H9 (cell line): Measurements from ENCODE around the gene DAB1. TPM values are rescaled to one million over a fixed set of nuclear protein-coding genes. Genes with fewer than 3 reads are reported as not detected.

Experiments used
- DNase-seq: peaks from one replicate; pipeline ENCODE4 v3.0.0-alpha.2; 2017
- H2AFZ ChIP-seq: one replicate; pipeline ENCODE4 v1.6.1; 2013; ENCODE audit warnings: mild to moderate bottlenecking, low read length, control low read depth, moderate library complexity
- H2AK5ac ChIP-seq: 2 replicates; pipeline ENCODE4 v1.6.1; 2013; ENCODE audit warnings: low read length, control low read depth, mixed read lengths; ENCODE audit not compliant: insufficient read length
- H2BK120ac ChIP-seq: one replicate; pipeline ENCODE4 v1.6.1; 2013; ENCODE audit warnings: low read depth, mild to moderate bottlenecking, low read length, control low read depth, inconsistent platforms; ENCODE audit not compliant: poor library complexity, severe bottlenecking
- H2BK12ac ChIP-seq: 2 replicates; pipeline ENCODE4 v1.6.1; 2013; ENCODE audit warnings: low read length, control low read depth, mixed read lengths, low read depth; ENCODE audit not compliant: insufficient read length
- H2BK15ac ChIP-seq: 2 replicates; pipeline ENCODE4 v1.6.1; 2013; ENCODE audit warnings: low read depth, low read length, control low read depth
- H2BK20ac ChIP-seq: one replicate; pipeline ENCODE4 v1.6.1; 2013; ENCODE audit warnings: low read depth, mild to moderate bottlenecking, low read length, control low read depth, inconsistent platforms; ENCODE audit not compliant: poor library complexity, severe bottlenecking
- H2BK5ac ChIP-seq: 2 replicates; pipeline ENCODE4 v1.6.1; 2013; ENCODE audit warnings: low read length, control low read depth, mixed read lengths; ENCODE audit not compliant: insufficient read length
- H3K14ac ChIP-seq: 2 replicates; pipeline ENCODE4 v1.6.1; 2013; ENCODE audit warnings: low read length, control low read depth; ENCODE audit not compliant: insufficient read depth
- H3K18ac ChIP-seq: 2 replicates; pipeline ENCODE4 v1.6.1; 2013; ENCODE audit warnings: low read depth, mild to moderate bottlenecking, mixed read lengths, low read length, control low read depth; ENCODE audit not compliant: insufficient read length
- H3K23ac ChIP-seq: 2 replicates; pipeline ENCODE4 v1.6.1; 2013; ENCODE audit warnings: low read length, control low read depth, mixed read lengths, low read depth; ENCODE audit not compliant: insufficient read length
- H3K23me2 ChIP-seq: 2 replicates; pipeline ENCODE4 v1.6.1; 2013; ENCODE audit warnings: low read depth, mild to moderate bottlenecking, mixed read lengths, low read length, control low read depth; ENCODE audit not compliant: insufficient read length, poor library complexity, severe bottlenecking
- H3K27ac ChIP-seq: 2 replicates; pipeline ENCODE4 v1.5.1; 2013; ENCODE audit warnings: low read length, control low read depth, mixed read lengths, low read depth; ENCODE audit not compliant: insufficient read length
- H3K27me3 ChIP-seq: 2 replicates; pipeline ENCODE4 v1.6.1; 2013; ENCODE audit warnings: low read length, control low read depth, inconsistent platforms; ENCODE audit not compliant: insufficient read depth
- H3K4ac ChIP-seq: 2 replicates; pipeline ENCODE4 v1.6.1; 2013; ENCODE audit warnings: low read depth, mild to moderate bottlenecking, control low read depth, inconsistent platforms, low read length, moderate library complexity
- H3K4me1 ChIP-seq: 2 replicates; pipeline ENCODE4 v1.6.1; 2013; ENCODE audit warnings: low read length, control low read depth, inconsistent platforms; ENCODE audit not compliant: insufficient read depth
- H3K4me2 ChIP-seq: 2 replicates; pipeline ENCODE4 v1.6.1; 2013; ENCODE audit warnings: low read length, control low read depth, mixed read lengths; ENCODE audit not compliant: insufficient read length, insufficient read depth
- H3K56ac ChIP-seq: 2 replicates; pipeline ENCODE4 v1.6.1; 2013; ENCODE audit warnings: low read depth, mild to moderate bottlenecking, mixed read lengths, low read length, control low read depth; ENCODE audit not compliant: insufficient read length
- H3K79me1 ChIP-seq: 2 replicates; pipeline ENCODE4 v1.6.1; 2013; ENCODE audit warnings: low read depth, mild to moderate bottlenecking, moderate library complexity, low read length, control low read depth, inconsistent platforms; ENCODE audit not compliant: insufficient read depth, poor library complexity, severe bottlenecking
- H3K79me2 ChIP-seq: 2 replicates; pipeline ENCODE4 v1.6.1; 2013; ENCODE audit warnings: low read length, control low read depth, inconsistent platforms; ENCODE audit not compliant: insufficient read depth
- H3K9ac ChIP-seq: 2 replicates; pipeline ENCODE4 v1.6.1; 2013; ENCODE audit warnings: low read length, control low read depth, mixed read lengths; ENCODE audit not compliant: insufficient read length; ENCODE audit errors: extremely low read depth
- H3K9me3 ChIP-seq: one replicate; pipeline ENCODE4 v1.6.1; 2013; ENCODE audit warnings: low read depth, low read length, inconsistent platforms; ENCODE audit not compliant: control insufficient read depth
- H3T11ph ChIP-seq: one replicate; pipeline ENCODE4 v1.6.1; 2013; ENCODE audit warnings: mild to moderate bottlenecking, low read length, control low read depth, inconsistent platforms
- H4K20me1 ChIP-seq: one replicate; pipeline ENCODE4 v1.6.1; 2013; ENCODE audit not compliant: control insufficient read depth, insufficient read length, insufficient read depth
- H4K5ac ChIP-seq: 2 replicates; pipeline ENCODE4 v1.6.1; 2013; ENCODE audit warnings: low read depth, mild to moderate bottlenecking, mixed read lengths, low read length, control low read depth; ENCODE audit not compliant: insufficient read length
- H4K8ac ChIP-seq: replicated peaks from 2 replicates; pipeline ENCODE4 v1.6.1; 2013; ENCODE audit warnings: low read length, control low read depth, mixed read lengths, low read depth; ENCODE audit not compliant: insufficient read length
- H4K91ac ChIP-seq: 2 replicates; pipeline ENCODE4 v1.6.1; 2013; ENCODE audit warnings: low read depth, mild to moderate bottlenecking, moderate library complexity, mixed read lengths, low read length, control low read depth; ENCODE audit not compliant: insufficient read length
- H3K27ac Mint-ChIP-seq, 3 experiments: 2 replicates in 2 of 3; 3 replicates in 1 of 3; pipeline ENCODE4 v1.8.0; 2020 to 2021; ENCODE audit warnings: mixed read lengths in 3 of 3, mild to moderate bottlenecking in 1 of 3, moderate library complexity in 1 of 3
- H3K27me3 Mint-ChIP-seq: 2 replicates; pipeline ENCODE4 v1.8.0; 2021; ENCODE audit warnings: low read depth, mild to moderate bottlenecking, moderate library complexity, mixed read lengths
- H3K36me3 Mint-ChIP-seq, 3 experiments: 2 replicates in 2 of 3; 3 replicates in 1 of 3; pipeline ENCODE4 v1.8.0; 2020 to 2021; ENCODE audit warnings: low read depth in 3 of 3, mixed read lengths in 3 of 3; ENCODE audit not compliant: insufficient read depth in 1 of 3
- H3K4me1 Mint-ChIP-seq, 2 experiments: 2 replicates each; pipeline ENCODE4 v1.8.0; 2020; ENCODE audit warnings: mixed read lengths in 2 of 2
- H3K4me3 Mint-ChIP-seq, 2 experiments: 2 replicates in 1 of 2; 3 replicates in 1 of 2; pipeline ENCODE4 v1.8.0; 2020 to 2021; ENCODE audit warnings: mild to moderate bottlenecking in 2 of 2, mixed read lengths in 2 of 2, moderate library complexity in 1 of 2
- H3K9me3 Mint-ChIP-seq, 2 experiments: 2 replicates in 1 of 2; 3 replicates in 1 of 2; pipeline ENCODE4 v1.8.0; 2020; ENCODE audit warnings: mild to moderate bottlenecking in 2 of 2, mixed read lengths in 2 of 2, moderate library complexity in 1 of 2
- CTCF ChIP-seq: fragments of 200-600 bp; sonication (generic); conservative IDR thresholded peaks from 3 replicates; pipeline ENCODE4 v1.8.0; 2021; ENCODE audit warnings: antibody characterized with exemption, mild to moderate bottlenecking
- WGBS: extraction: QIAGEN DNeasy Blood & Tissue Kit; methylation state at CpG from one replicate; pipeline ENCODE4 v1.1.7; 2013; ENCODE audit warnings: missing lambda C conversion rate, low lambda C conversion rate, mixed read lengths; ENCODE audit not compliant: insufficient read length; ENCODE audit errors: extremely low coverage; 5-methylcytosine and 5-hydroxymethylcytosine counted together
- total RNA-seq: library from RNA; stranded (reverse); gene quantifications from 2 replicates; pipeline ENCODE4 v1.2.1, GENCODE V29; 2021

The DAB1 gene
- total RNA-seq, 1 experiment from 2014 or later: 9.3 TPM

- Histone ChIP-seq H3K4me2 (no peak overlapping the region), H4K91ac (no peak overlapping the region), H3K9ac (no peak overlapping the region), H3K23me2 (no peaks in the 10 kb centered on the region), H2BK20ac (no peak overlapping the region), H3K4ac (no peak overlapping the region), H2BK15ac (no peak overlapping the region), H3K18ac (no peak overlapping the region), H2BK5ac (no peak overlapping the region), H3K79me1 (no peaks in the 10 kb centered on the region), H4K5ac (no peak overlapping the region), H3K14ac (no peak overlapping the region), H2AFZ (no peak overlapping the region), H2BK120ac (no peak overlapping the region), H3K27ac (no peak overlapping the region), H3K79me2 (no peaks in the 10 kb centered on the region), H4K20me1 (no peaks in the 10 kb centered on the region), H3K9me3 (no peaks in the 10 kb centered on the region), H3K27me3 (no peaks in the 10 kb centered on the region), H3K4me1 (peaks cover 5% of the 10 kb centered on the region), H2AK5ac (no peak overlapping the region), H3T11ph (no peak overlapping the region), H3K56ac (no peak overlapping the region), H3K23ac (no peak overlapping the region), H2BK12ac (no peak overlapping the region), H4K8ac (no peak overlapping the region)
- no peak for DNase-seq
- Mint-ChIP-seq H3K4me3 (no peak overlapping the region), H3K4me1 (peaks cover 14 to 18% of the 10 kb centered on the region in 2 experiments), H3K36me3 (no peaks in the 10 kb centered on the region), H3K27ac (no peak overlapping the region), H3K27me3 (no peaks in the 10 kb centered on the region; the same call in 1 of the 2 replicates), H3K9me3 (no peaks in the 10 kb centered on the region)
- no CpG with 5 or more reads among the region's 7 CpGs for WGBS
- no peak for TF ChIP-seq CTCF
These were observed 206.0 kb downstream of the DAB1 start for GRCh38 chr1:57217905-57218304.
